HG02840 (cell line): Measurements from ENCODE around the gene NEK1.

Source experiments
- ATAC-seq: cut with Tn5 transposase; IDR thresholded peaks from one replicate; pipeline ENCODE4 v1.9.1; 2021; ENCODE audit warnings: mild to moderate bottlenecking, moderate library complexity, moderate number of reproducible peaks; ENCODE audit not compliant: unreplicated experiment, low FRiP score

The NEK1 gene

DNA sequence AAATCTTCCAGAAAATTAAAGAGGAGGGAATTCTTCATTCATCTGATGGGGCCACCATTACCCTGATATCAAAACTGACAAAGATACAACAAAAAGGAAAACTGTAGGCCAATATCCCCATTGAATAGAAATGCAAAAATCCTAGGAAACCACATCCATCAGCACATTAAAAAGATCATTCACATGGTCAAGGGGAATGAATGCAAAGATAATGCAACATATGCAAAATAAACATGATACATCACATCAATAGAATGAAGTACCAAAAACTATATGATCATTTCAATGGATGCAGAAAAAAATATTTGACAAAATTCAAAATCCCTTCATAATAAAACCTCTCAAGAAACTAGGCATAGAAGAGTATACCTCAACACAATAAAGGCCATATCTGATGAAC is 232.7 kb downstream of the NEK1 start:
- no peak for ATAC-seq

DNA sequence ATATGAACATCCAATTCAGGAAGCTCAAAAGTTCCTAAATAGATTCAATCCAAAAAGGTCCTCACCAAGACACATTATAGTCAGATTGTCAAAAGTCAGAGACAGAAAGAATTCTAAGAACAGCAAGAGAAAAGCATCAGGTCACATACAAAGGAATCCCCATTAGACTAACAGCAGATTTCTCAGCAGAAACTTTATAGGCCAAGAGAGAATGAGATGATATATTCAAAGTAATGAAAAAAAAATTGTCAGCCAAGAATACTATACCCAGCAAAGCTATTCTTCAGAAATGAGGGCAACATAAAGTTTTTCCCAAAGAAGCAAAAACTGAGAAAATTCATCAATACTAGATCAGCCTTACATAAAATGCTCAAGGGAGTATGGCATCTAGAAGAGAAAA is 235.0 kb downstream of the NEK1 start:
- ATAC-seq: no peak

DNA sequence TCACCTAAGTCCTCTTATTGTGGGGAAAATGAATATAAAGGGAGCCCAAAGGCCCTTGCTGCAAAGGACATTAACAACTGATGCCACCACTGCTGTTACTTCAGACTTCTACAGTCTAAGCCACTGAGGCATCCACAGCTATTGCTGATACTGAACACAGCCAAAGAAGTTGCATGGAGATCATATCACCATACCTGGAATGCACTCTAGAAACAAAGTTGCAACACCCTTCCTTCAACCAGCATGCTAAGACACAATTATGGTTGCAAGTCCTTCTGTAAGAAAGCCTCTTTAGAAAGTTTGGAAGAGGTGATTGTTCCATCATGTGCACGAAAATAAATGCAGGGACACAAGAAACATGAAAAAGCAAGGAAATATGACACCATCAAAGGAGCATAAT is 236.0 kb downstream of the NEK1 start:
- no peak for ATAC-seq

DNA sequence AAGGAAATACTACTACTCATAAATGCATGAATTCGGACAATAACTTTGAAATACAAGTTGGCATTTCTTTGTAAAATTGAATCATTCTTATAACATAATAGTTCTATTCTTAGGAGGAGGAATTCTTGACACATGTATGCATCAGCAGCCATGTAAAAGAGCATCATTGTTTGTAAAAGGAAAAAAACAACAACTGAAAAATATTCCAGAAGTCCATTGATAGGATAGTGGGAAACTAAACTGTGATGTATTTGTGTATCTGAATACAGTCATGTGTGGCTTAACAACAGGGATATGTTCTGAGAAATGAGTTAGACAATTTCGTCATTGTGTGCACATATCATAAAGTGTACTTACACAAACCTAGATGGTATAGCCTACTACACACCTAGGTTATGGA is 239.6 kb downstream of the NEK1 start:
- no peak for ATAC-seq

DNA sequence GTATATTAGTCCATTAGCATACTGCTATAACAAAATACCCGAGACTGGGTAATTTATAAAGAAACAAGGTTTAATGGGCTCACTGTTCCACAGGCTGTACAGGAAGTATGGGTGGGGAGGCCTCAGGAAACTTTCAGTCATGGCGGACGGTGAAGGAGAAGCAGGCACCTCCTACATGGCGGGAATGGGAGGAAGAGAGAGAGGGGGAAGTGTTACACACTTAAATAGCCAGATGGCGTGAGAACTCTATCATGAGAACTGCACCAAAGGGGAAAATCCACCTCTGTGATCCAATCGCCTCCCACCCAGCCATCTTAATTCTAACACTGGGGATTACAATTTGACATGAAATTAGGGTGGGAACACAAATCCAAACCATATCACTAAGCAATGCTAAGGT is 242.7 kb downstream of the NEK1 start:
- ATAC-seq: no peak

DNA sequence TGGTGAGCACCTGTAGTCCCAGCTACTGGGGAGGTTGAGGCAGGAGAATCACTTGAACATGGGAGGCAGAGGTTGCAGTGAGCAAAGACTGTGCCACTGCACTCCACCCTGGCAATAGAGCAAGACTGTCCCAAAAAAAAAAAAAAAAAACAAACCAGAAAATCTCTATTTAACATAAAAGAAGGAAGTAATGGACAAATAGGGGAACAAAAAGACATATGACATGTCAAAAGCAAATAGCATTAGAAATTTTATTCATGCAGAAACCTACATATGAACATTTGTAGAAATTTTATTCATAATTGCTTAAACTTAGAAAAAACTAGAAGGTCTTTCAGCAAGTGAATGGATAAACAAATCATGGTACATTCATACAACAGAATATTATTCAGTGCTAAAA is 244.6 kb downstream of the NEK1 start:
- ATAC-seq: no peak

DNA sequence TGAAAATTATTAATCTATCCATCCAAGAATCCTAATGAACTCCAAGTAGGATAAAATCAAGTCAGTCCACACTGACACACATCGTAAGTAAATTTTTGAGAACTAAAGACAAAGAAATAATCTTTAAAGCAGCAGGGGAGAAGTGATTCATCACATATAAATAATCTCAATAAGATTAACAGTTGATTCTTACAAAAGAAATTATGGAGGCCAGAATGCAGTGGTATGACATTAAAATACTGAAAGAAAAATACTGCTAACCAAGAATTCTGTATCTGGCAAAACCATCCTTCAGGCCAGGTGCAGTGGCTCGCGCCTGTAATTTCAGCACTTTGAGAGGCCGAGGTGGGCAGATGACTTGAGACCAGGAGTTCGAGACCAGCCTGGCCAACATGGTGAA is 245.6 kb downstream of the NEK1 start:
- no peak for ATAC-seq

DNA sequence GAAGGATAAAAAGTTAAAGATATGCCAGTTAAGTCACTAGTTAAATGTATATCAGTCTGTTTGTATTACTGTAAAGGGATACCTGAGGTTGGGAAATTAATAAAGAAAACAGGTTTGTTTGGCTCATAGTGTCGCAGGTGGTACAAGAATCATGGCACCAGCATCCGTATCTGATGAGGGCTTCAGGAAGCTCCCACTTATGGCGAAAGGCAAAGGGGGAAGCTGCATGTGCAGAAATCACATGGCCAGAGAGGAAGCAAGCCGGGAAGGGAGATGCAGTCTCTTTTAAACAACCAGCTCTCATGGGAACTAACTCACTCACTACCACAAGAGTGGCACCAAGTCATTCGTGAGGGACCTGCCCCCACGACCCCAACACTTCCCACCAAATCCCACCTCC is 249.8 kb downstream of the NEK1 start:
- ATAC-seq: no peak

DNA sequence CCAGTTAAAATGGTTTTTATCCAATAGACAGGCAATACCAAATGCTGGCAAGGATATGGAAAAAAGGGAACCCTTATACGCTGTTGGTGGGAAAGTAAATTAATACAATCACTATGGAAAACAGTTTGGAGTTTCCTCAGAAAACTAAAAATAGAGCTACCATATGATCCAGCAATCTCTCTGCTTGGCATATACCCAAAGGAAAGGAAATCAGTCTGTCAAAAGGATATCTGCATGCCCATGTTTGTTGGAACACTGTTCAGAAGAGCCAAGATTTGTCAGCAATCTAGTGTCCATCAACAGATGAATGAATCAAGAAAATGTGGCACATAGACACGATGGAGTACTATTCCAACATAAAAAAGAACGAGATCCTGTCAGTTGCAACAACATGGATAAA is 250.6 kb downstream of the NEK1 start:
- no peak for ATAC-seq

DNA sequence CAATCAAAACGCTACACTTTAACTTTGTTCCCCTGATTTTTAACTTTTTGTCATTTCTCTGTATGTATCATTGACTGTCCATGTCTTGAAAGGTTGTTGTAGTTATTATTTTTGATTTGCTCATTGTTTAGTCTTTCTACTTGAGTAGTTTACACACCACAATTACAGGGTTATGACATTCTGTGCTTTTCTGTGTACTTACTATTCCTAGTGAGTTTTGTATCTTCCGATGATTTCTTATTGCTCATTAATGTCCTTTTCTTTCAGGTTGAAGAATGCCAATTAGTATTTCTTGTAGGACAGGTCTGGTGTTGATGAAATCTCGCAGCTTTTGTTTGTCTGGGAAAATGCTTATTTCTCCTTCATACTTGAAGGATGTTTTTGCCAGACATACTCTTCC is 252.4 kb downstream of the NEK1 start:
- ATAC-seq: no peak

DNA sequence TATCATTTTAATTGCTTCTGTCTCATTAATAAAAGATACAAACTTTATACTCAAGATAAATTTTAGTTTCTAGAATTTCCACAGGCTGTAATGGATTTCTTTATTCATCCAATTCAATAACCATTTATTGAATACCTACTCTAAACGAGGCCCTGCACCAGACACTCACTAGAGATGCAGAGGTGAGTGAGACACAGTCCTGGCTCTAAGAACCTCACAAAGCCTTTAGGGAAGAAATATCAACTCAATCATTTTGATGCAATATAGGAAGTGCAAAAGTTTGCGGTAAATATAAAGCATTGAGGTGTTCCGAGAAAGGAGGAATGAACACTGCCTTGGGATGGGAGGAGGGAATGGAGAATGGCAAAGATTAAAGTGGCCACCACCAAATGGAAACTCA is 260.0 kb downstream of the NEK1 start:
- no peak for ATAC-seq

DNA sequence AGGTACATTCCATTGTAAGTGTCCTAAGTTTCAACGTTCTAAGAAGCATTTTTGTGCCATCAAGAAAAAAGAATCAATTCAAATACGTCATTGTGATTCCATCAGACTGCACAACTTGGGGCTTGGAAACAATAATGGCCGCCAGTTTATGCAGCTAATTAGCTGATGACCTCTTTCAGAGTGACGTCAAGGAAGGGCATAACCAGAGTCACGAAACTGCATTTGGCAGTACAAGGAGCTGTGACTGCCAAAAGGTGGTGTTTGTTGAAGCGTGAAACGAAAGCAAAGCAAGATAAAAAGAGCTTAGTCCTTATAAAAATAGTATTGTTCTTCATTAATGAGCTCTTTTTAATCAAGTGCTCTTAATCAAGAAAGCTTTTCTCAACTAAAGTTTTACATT is 260.5 kb downstream of the NEK1 start:
- no peak for ATAC-seq

DNA sequence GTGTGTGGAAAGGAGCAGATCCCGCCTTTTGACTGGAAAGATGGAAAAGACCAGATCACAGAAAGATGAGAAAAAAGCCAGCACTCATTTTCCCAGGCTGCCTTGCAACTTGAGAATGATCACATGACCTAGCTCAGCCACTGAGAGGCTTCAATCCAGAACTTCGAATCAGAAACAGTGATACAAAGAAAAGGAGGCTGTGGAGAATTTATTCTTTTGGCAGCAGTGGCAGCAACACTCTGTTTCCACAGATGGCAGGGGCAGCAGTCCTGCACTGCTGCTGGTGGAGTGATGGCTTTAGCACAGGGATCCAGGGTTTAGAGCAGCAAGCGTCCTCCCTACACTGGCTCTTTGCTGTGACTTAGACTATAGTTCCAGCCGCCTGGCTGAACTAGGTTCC is 263.8 kb downstream of the NEK1 start:
- ATAC-seq: no peak

DNA sequence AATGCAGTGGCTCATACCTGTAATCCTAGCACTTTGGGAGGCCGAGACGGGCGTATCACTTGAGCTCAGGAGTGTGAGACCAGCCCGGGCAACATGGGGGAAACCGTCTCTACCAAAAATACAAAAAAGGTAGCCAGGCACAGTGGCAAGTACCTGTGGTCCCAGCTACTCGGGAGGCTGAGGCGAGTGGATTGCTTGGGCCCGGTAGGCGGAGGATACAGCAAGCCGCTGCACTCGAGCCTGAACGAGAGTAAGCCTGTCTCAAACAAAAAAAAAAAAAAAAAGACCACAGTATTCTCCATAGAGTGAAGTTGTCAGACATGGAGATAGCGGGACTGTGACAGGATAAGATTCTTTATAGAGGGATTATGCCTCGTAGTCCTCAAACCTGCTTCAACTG is 265.5 kb downstream of the NEK1 start:
- no peak for ATAC-seq

DNA sequence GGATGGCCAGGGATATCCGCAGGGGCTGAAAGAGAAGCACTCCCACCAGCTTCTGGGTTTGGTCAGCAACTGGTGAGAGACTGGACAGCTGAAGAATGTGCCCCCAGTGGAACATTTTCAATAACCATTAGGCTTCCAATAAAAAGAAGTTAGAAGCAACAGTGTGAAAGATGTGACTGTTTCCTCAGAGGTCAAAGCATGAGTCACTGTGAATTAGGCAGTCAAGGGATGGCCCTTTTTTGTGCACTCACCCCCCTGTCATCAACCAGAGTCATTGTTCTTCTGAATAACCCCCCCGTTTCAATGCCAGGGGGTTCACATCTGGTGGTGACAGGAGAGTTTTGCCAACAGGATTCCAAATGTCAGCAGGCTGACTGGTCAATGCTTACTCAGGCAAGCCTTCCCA is 267.1 kb downstream of the NEK1 start:
- ATAC-seq: no peak
